Trophoblast cell (in vitro differentiated cells and primary cell): ENCODE measurements around the gene DDX17.

Experiments used
- DNase-seq, 2 donors: peaks; one replicate each; pipeline ENCODE4 v3.0.0-alpha.2; 2016
- H2AFZ ChIP-seq: 2 replicates; pipeline ENCODE4 v1.6.1; 2013; ENCODE audit warnings: low read length, moderate library complexity, mild to moderate bottlenecking; ENCODE audit not compliant: insufficient read depth, poor library complexity
- H2AK5ac ChIP-seq: 2 replicates; pipeline ENCODE4 v1.6.1; 2013; ENCODE audit warnings: mild to moderate bottlenecking, low read length
- H2BK120ac ChIP-seq: 2 replicates; pipeline ENCODE4 v1.6.1; 2013; ENCODE audit warnings: low read length, mild to moderate bottlenecking, moderate library complexity; ENCODE audit not compliant: insufficient read depth, poor library complexity
- H2BK12ac ChIP-seq: 2 replicates; pipeline ENCODE4 v1.6.1; 2013; ENCODE audit warnings: mild to moderate bottlenecking, low read length, moderate library complexity
- H2BK5ac ChIP-seq: 2 replicates; pipeline ENCODE4 v1.6.1; 2013; ENCODE audit warnings: low read length, low read depth, moderate library complexity, mild to moderate bottlenecking; ENCODE audit not compliant: poor library complexity
- H3K14ac ChIP-seq: 2 replicates; pipeline ENCODE4 v1.6.1; 2013; ENCODE audit warnings: mild to moderate bottlenecking, low read length
- H3K18ac ChIP-seq: 2 replicates; pipeline ENCODE4 v1.6.1; 2013; ENCODE audit warnings: mild to moderate bottlenecking, low read length
- H3K23ac ChIP-seq: 2 replicates; pipeline ENCODE4 v1.6.1; 2013; ENCODE audit warnings: low read length
- H3K27ac ChIP-seq: 2 replicates; pipeline ENCODE4 v1.5.1; 2013; ENCODE audit warnings: low read depth, mild to moderate bottlenecking, inconsistent platforms, low read length, moderate library complexity
- H3K27me3 ChIP-seq: 2 replicates; pipeline ENCODE4 v1.6.1; 2013; ENCODE audit warnings: inconsistent platforms, mild to moderate bottlenecking, low read length, moderate library complexity; ENCODE audit not compliant: insufficient read depth
- H3K36me3 ChIP-seq, 2 experiments: 1 replicate in 1 of 2; 2 replicates in 1 of 2; pipeline ENCODE4 v1.6.1; 2013; ENCODE audit warnings: low read length in 2 of 2, mild to moderate bottlenecking in 2 of 2, moderate library complexity in 1 of 2; ENCODE audit not compliant: insufficient read depth in 2 of 2, control insufficient read depth in 1 of 2
- H3K4ac ChIP-seq: 2 replicates; pipeline ENCODE4 v1.6.1; 2013; ENCODE audit warnings: low read depth, mild to moderate bottlenecking, low read length, moderate library complexity
- H3K4me1 ChIP-seq, 2 experiments: 1 replicate in 1 of 2; 2 replicates in 1 of 2; pipeline ENCODE4 v1.6.1; 2013; ENCODE audit warnings: low read length in 2 of 2, mild to moderate bottlenecking in 2 of 2, moderate library complexity in 1 of 2; ENCODE audit not compliant: insufficient read depth in 2 of 2, control insufficient read depth in 1 of 2
- H3K4me2 ChIP-seq: 2 replicates; pipeline ENCODE4 v1.6.1; 2013; ENCODE audit warnings: inconsistent platforms, mild to moderate bottlenecking, low read length, moderate library complexity
- H3K4me3 ChIP-seq: 2 replicates; pipeline ENCODE4 v1.5.1; 2013; ENCODE audit warnings: mild to moderate bottlenecking, low read depth, low read length, inconsistent platforms
- H3K79me1 ChIP-seq: one replicate; pipeline ENCODE4 v1.6.1; 2013; ENCODE audit warnings: low read length
- H3K79me2 ChIP-seq: 2 replicates; pipeline ENCODE4 v1.6.1; 2013; ENCODE audit warnings: low read length, mild to moderate bottlenecking; ENCODE audit not compliant: control insufficient read depth, insufficient read depth, poor library complexity
- H3K9ac ChIP-seq: 2 replicates; pipeline ENCODE4 v1.6.1; 2013; ENCODE audit warnings: mild to moderate bottlenecking, low read length
- H3K9me3 ChIP-seq: 2 replicates; pipeline ENCODE4 v1.6.1; 2013; ENCODE audit warnings: low read depth, mild to moderate bottlenecking, control low read depth, inconsistent platforms, low read length; ENCODE audit not compliant: insufficient read depth
- H4K12ac ChIP-seq: 2 replicates; pipeline ENCODE4 v1.6.1; 2013; ENCODE audit warnings: low read depth, mild to moderate bottlenecking, low read length, moderate library complexity
- H4K8ac ChIP-seq: 2 replicates; pipeline ENCODE4 v1.6.1; 2013; ENCODE audit warnings: low read depth, mild to moderate bottlenecking, low read length, moderate library complexity
- H4K91ac ChIP-seq: one replicate; pipeline ENCODE4 v1.6.1; 2013; ENCODE audit warnings: low read depth, mild to moderate bottlenecking, low read length, moderate library complexity
- WGBS: extraction: QIAGEN DNeasy Blood & Tissue Kit; methylation state at CpG from one replicate; pipeline ENCODE4 v1.1.7; 2013; ENCODE audit warnings: missing lambda C conversion rate; ENCODE audit not compliant: insufficient read length, insufficient coverage; ENCODE audit errors: extremely low coverage; 5-methylcytosine and 5-hydroxymethylcytosine counted together

The DDX17 gene

GRCh38 chr22:38433871-38434270 lies 72.2 kb downstream of the DDX17 start:
- Histone ChIP-seq H4K12ac (no peak overlapping the region), H3K9me3 (no peaks in the 10 kb centered on the region), H2BK12ac (no peak overlapping the region), H4K8ac (no peak overlapping the region), H3K9ac (no peak overlapping the region), H3K79me1 (no peaks in the 10 kb centered on the region), H3K4me3 (no peak overlapping the region), H3K4me1 (no peaks in the 10 kb centered on the region), H3K27me3 (no peaks in the 10 kb centered on the region), H2AK5ac (no peak overlapping the region), H3K23ac (no peak overlapping the region), H3K79me2 (no peaks in the 10 kb centered on the region), H4K91ac (no peak overlapping the region), H2BK120ac (no peak overlapping the region), H3K14ac (no peak overlapping the region), H3K36me3 (no peaks in the 10 kb centered on the region), H3K4me2 (no peak overlapping the region), H2AFZ (no peak overlapping the region), H3K27ac (no peak overlapping the region), H2BK5ac (no peak overlapping the region), H3K4ac (no peak overlapping the region), H3K18ac (no peak overlapping the region)
- DNase-seq: no peak
- no CpG with 5 or more reads among the region's 8 CpGs for WGBS
